SU-DHL-6 (cell line): ENCODE results near the gene ZNF418.
"Not testable (repeated sequence)": the region's sequence is repeated elsewhere in the genome, so short reads cannot be mapped to it uniquely, and the experiment has no call there.

Experiments
- H2AFZ ChIP-seq: fragments of 200-600 bp; sonication (generic); 2 replicates; pipeline ENCODE4 v1.6.1; 2014; ENCODE audit warnings: low read depth, mild to moderate bottlenecking, moderate library complexity, mixed read lengths, antibody characterized with exemption, low read length; ENCODE audit not compliant: severe bottlenecking
- H3F3A ChIP-seq: fragments of 200-600 bp; shearing (Covaris generic); 2 replicates; pipeline ENCODE4 v1.6.0; 2016; ENCODE audit warnings: antibody characterized with exemption, mild to moderate bottlenecking; ENCODE audit not compliant: insufficient read depth
- H3K27ac ChIP-seq: fragments of 200-600 bp; sonication (generic); 2 replicates; pipeline ENCODE4 v1.5.1; 2016; ENCODE audit warnings: low read depth, mild to moderate bottlenecking, low read length, moderate library complexity, mixed read lengths
- H3K27me3 ChIP-seq: fragments of 200-600 bp; sonication (generic), shearing (Covaris generic); 2 replicates; pipeline ENCODE4 v1.6.0; 2014; ENCODE audit warnings: mild to moderate bottlenecking, low read length
- H3K36me3 ChIP-seq: fragments of 200-600 bp; sonication (generic); 2 replicates; pipeline ENCODE4 v1.6.1; 2014; ENCODE audit warnings: mild to moderate bottlenecking, low read length, mixed read lengths
- H3K4me2 ChIP-seq: fragments of 300-600, 200-600 bp; shearing (Covaris generic), sonication (generic); 2 replicates; pipeline ENCODE4 v1.6.0; 2014; ENCODE audit warnings: low read length, low read depth, mild to moderate bottlenecking; ENCODE audit not compliant: poor library complexity, severe bottlenecking
- H3K4me3 ChIP-seq: fragments of 200-600 bp; sonication (generic); 2 replicates; pipeline ENCODE4 v1.5.1; 2014; ENCODE audit warnings: antibody characterized with exemption, low read length, mild to moderate bottlenecking, mixed read lengths; ENCODE audit not compliant: insufficient read depth, poor library complexity, severe bottlenecking
- H3K79me2 ChIP-seq: fragments of 200-600 bp; sonication (generic); 2 replicates; pipeline ENCODE4 v1.6.1; 2014; ENCODE audit warnings: mild to moderate bottlenecking, low read length, moderate library complexity; ENCODE audit not compliant: insufficient read depth
- H3K9ac ChIP-seq: fragments of 200-600 bp; sonication (generic); 2 replicates; pipeline ENCODE4 v1.7.0; 2014; ENCODE audit warnings: mild to moderate bottlenecking, low read length
- H3K9me2 ChIP-seq: fragments of 200-600 bp; sonication (generic); replicated peaks from 2 replicates; pipeline ENCODE4 v1.6.1; 2014; ENCODE audit warnings: low read length; ENCODE audit not compliant: insufficient read depth
- H3K9me3 ChIP-seq: fragments of 200-600 bp; sonication (generic); 2 replicates; pipeline ENCODE4 v1.6.1; 2014; ENCODE audit warnings: low read length, mixed read lengths; ENCODE audit not compliant: insufficient read depth
- H4K20me1 ChIP-seq: fragments of 200-600 bp; sonication (generic); 2 replicates; pipeline ENCODE4 v1.6.1; 2014; ENCODE audit warnings: low read depth, mild to moderate bottlenecking, antibody characterized with exemption, low read length, moderate library complexity, mixed read lengths
- EZH2phosphoT487 ChIP-seq: fragments of 200-600 bp; sonication (generic), shearing (Covaris generic); conservative IDR thresholded peaks from 2 replicates; pipeline ENCODE4 v1.6.1; 2018; ENCODE audit warnings: mild to moderate bottlenecking, antibody characterized with exemption, low read length, moderate library complexity, mixed read lengths
- TF ChIP-seq, protein P1 (sequence below): fragments of 200-600 bp; sonication (generic); IDR thresholded peaks from one replicate; pipeline ENCODE4 v1.5.1; 2017; ENCODE audit warnings: antibody characterized with exemption, mild to moderate bottlenecking, low read length, moderate library complexity; ENCODE audit not compliant: insufficient read depth, poor library complexity, severe bottlenecking

ZNF418 gene

DNA sequence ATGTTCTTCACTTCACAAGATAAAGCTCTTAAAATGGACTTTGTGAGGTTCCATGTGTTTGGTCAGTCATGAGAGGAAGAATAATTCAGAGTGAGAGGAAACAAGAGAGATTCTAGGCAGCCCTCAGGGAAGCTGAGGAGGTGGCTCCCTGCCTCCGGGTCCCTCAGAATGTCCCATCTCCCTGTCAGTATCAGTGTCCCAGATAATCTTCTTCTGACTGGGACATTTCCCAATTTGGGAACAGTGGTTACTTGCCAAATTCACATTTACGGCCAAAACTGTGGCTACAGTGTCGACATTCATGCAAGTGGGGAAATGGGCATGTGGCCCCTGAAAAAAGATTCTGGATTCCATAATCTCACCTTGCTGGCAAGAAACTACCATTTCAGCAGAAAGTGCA lies 27.8 kb downstream of the ZNF418 start:
- Histone ChIP-seq H3K9me2 (no peaks in the 10 kb centered on the region), H3K4me3 (no peak overlapping the region), H3K4me2 (no peak overlapping the region), H3K27me3 (no peaks in the 10 kb centered on the region), H3F3A (no peaks in the 10 kb centered on the region), H3K9ac (no peak overlapping the region), H3K79me2 (no peaks in the 10 kb centered on the region), H4K20me1 (no peaks in the 10 kb centered on the region), H3K27ac (no peak overlapping the region), H2AFZ (no peak overlapping the region), H3K36me3 (0 out of 2 replicates have a peak, but pooled peaks cover 4% of the 10 kb centered on the region), H3K9me3 (no peaks in the 10 kb centered on the region)
- TF ChIP-seq, protein P1, sequence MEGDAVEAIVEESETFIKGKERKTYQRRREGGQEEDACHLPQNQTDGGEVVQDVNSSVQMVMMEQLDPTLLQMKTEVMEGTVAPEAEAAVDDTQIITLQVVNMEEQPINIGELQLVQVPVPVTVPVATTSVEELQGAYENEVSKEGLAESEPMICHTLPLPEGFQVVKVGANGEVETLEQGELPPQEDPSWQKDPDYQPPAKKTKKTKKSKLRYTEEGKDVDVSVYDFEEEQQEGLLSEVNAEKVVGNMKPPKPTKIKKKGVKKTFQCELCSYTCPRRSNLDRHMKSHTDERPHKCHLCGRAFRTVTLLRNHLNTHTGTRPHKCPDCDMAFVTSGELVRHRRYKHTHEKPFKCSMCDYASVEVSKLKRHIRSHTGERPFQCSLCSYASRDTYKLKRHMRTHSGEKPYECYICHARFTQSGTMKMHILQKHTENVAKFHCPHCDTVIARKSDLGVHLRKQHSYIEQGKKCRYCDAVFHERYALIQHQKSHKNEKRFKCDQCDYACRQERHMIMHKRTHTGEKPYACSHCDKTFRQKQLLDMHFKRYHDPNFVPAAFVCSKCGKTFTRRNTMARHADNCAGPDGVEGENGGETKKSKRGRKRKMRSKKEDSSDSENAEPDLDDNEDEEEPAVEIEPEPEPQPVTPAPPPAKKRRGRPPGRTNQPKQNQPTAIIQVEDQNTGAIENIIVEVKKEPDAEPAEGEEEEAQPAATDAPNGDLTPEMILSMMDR, result no peak

DNA sequence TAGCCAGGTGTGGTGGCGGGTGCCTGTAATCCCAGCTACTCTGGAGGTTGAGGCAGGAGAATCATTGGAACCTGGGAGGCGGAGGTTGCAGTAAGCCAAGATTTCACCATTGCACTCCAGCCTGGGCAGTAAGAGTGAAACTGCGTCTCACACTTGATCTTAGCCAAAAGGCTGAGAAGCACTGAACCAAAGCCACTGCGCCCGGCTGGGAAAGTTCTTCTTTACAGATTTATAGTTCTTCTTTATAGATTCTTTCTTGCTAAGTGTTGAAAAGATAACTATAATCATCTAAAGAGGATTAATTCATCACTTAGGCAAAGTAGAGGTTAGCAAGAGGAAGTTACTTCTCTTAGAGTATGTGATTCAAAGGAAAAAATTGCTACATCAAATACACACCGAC lies 29.9 kb downstream of the ZNF418 start:
- Histone ChIP-seq H3K9ac (no peak overlapping the region), H3K9me2 (no peaks in the 10 kb centered on the region), H3K36me3 (no peaks in the 10 kb centered on the region), H3F3A (no peaks in the 10 kb centered on the region), H4K20me1 (no peaks in the 10 kb centered on the region), H3K27ac (no peak overlapping the region), H3K27me3 (no peaks in the 10 kb centered on the region), H3K79me2 (no peaks in the 10 kb centered on the region), H3K4me3 (no peak overlapping the region), H3K9me3 (no peaks in the 10 kb centered on the region), H3K4me2 (no peak overlapping the region), H2AFZ (no peak overlapping the region)
- no peak for TF ChIP-seq EZH2phosphoT487
- TF ChIP-seq, protein P1, result no peak

GRCh38 chr19:57903618-57904184 lies 31.5 kb downstream of the ZNF418 start:
- Histone ChIP-seq H3K9me2 (no peaks in the 10 kb centered on the region), H2AFZ (no peak overlapping the region), H3K4me3 (no peak overlapping the region), H3K9me3 (no peaks in the 10 kb centered on the region), H3K36me3 (no peaks in the 10 kb centered on the region), H3F3A (no peaks in the 10 kb centered on the region; the same call in 1 of the 2 replicates), H3K9ac (no peak overlapping the region), H3K4me2 (no peak overlapping the region), H3K27me3 (no peaks in the 10 kb centered on the region), H3K79me2 (no peaks in the 10 kb centered on the region), H4K20me1 (no peaks in the 10 kb centered on the region), H3K27ac (no peak overlapping the region)
- TF ChIP-seq, protein P1, result no peak
- TF ChIP-seq EZH2phosphoT487, result no peak

GRCh38 chr19:57900311-57900710 lies 34.9 kb downstream of the ZNF418 start:
- H4K20me1 ChIP-seq, result no peaks in the 10 kb centered on the region
- H3K4me2 ChIP-seq, result no peak overlapping the region
- H3K4me3 ChIP-seq, result no peak overlapping the region
- H3F3A ChIP-seq, result no peaks in the 10 kb centered on the region; the same call in 1 of the 2 replicates
- H3K27ac ChIP-seq, result no peak overlapping the region
- H3K9me3 ChIP-seq, result no peaks in the 10 kb centered on the region
- TF ChIP-seq EZH2phosphoT487, result no peak
- TF ChIP-seq, protein P1, result no peak
- no peak overlapping the region for H2AFZ ChIP-seq
- no peaks in the 10 kb centered on the region for H3K36me3 ChIP-seq
- no peaks in the 10 kb centered on the region for H3K9me2 ChIP-seq
- no peak overlapping the region for H3K9ac ChIP-seq
- no peaks in the 10 kb centered on the region for H3K27me3 ChIP-seq
- no peaks in the 10 kb centered on the region for H3K79me2 ChIP-seq

GRCh38 chr19:57890706-57891105 lies 44.5 kb downstream of the ZNF418 start:
- not testable (repeated sequence) for H3K4me2 ChIP-seq, H3K9me2 ChIP-seq, H3K27me3 ChIP-seq, H3K9me3 ChIP-seq, H3K9ac ChIP-seq, H3K27ac ChIP-seq, H2AFZ ChIP-seq, H3K4me3 ChIP-seq, H4K20me1 ChIP-seq, H3F3A ChIP-seq, H3K36me3 ChIP-seq
- peaks cover 34% of the 10 kb centered on the region for H3K79me2 ChIP-seq
